Left ventricle myocardium inferior (tissue), 1 donor: ENCODE results near the gene FILIP1L. TPM values are rescaled to one million over a fixed set of nuclear protein-coding genes. Genes with fewer than 3 reads are reported as not detected.
A peak's percentile ranks its signal among the peaks of the same experiment; 100 is the strongest.

Experiments
- DNase-seq: peaks from one replicate; pipeline ENCODE4 v3.0.0-alpha.2; 2020
- H3K27ac ChIP-seq: fragments of 200-600 bp; replicated peaks from 2 replicates; pipeline ENCODE4 v1.8.0; 2021
- H3K27me3 ChIP-seq: fragments of 200-600 bp; 2 replicates; pipeline ENCODE4 v1.8.0; 2021; ENCODE audit warnings: low read depth
- H3K36me3 ChIP-seq: fragments of 200-600 bp; 2 replicates; pipeline ENCODE4 v1.8.0; 2021
- H3K4me1 ChIP-seq: fragments of 200-600 bp; 2 replicates; pipeline ENCODE4 v1.8.0; 2021
- H3K4me3 ChIP-seq: fragments of 200-600 bp; 2 replicates; pipeline ENCODE4 v1.8.0; 2021; ENCODE audit warnings: mild to moderate bottlenecking, moderate library complexity
- H3K9me3 ChIP-seq: fragments of 200-600 bp; replicated peaks from 2 replicates; pipeline ENCODE4 v1.8.0; 2021
- intact Hi-C: fragments of 100-400 bp; cut with micrococcal nuclease; formaldehyde crosslinking; loops from one replicate; pipeline ENCODE4 v1.11.0; 2022
- total RNA-seq: library from RNA; stranded (reverse); fragmentation: NEBNext Ultra II Directional; extraction: Animal tissue kit (Norgen Biotek cat#: 25700); gene quantifications from one replicate; pipeline ENCODE4 v1.2.1, GENCODE V29; 2021
- TF ChIP-seq, protein P1 (sequence below): fragments of 200-600 bp; IDR thresholded peaks from 2 replicates; pipeline ENCODE4 v1.8.0; 2021; ENCODE audit warnings: antibody characterized with exemption, mild to moderate bottlenecking, borderline replicate concordance
- donor health status: DM: no; HTN: yes; CAD: no; lungs with severe emphysema.

FILIP1L gene
- total RNA-seq, 1 donor from 2014 or later = 84.9 TPM

DNA sequence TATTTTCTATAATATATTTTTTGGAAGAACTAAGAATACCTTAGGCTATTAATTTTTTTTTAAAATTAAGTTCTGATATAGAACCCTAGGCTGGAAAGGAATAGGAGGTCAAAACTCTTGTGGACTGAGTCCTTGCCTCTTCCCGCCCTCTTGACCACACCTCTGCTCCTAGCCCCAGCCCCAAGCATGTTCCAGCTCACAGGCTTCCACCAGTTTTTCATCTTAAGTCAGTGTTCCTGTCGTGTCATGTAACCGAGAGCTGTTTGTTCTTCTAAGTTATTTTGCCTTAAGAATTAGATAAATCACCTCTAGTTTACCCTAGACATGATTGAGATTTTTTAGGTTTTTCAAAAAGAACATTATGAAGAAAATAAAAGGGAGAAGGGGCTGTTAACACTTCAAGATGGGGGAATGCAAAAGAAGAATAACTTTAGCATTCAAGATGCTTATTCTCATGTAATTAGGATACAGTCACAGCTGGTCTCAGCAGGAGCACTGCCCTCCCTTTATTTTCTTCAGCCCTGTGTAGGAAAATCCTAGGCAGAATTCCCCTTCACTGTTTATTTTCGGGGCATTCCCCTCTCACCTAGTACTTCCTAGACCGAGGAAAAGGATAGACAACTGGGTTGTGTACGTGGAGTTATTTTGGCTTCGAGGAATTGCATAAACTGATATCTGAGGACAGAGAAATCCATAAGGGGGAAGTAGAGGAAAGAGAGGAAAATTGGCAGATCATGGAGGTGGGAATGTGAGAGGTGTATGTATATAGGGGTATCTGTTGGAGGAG, 186.4 kb downstream of the FILIP1L start:
- no peak for DNase-seq
- H3K4me1 ChIP-seq = peaks cover 49% of the 10 kb centered on the region
- TF ChIP-seq, protein P1, sequence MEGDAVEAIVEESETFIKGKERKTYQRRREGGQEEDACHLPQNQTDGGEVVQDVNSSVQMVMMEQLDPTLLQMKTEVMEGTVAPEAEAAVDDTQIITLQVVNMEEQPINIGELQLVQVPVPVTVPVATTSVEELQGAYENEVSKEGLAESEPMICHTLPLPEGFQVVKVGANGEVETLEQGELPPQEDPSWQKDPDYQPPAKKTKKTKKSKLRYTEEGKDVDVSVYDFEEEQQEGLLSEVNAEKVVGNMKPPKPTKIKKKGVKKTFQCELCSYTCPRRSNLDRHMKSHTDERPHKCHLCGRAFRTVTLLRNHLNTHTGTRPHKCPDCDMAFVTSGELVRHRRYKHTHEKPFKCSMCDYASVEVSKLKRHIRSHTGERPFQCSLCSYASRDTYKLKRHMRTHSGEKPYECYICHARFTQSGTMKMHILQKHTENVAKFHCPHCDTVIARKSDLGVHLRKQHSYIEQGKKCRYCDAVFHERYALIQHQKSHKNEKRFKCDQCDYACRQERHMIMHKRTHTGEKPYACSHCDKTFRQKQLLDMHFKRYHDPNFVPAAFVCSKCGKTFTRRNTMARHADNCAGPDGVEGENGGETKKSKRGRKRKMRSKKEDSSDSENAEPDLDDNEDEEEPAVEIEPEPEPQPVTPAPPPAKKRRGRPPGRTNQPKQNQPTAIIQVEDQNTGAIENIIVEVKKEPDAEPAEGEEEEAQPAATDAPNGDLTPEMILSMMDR = no peak
- no peaks in the 10 kb centered on the region for H3K27me3 ChIP-seq
- no peaks in the 10 kb centered on the region for H3K36me3 ChIP-seq
- H3K27ac ChIP-seq = peak overlapping the region; percentile 61
- no peaks in the 10 kb centered on the region for H3K9me3 ChIP-seq
- intact Hi-C loops = loop anchor here (10.0 kb wide), 1 partner anchor 53 kb away; no protein-coding TSS in a partner anchor
- no peak overlapping the region for H3K4me3 ChIP-seq

DNA sequence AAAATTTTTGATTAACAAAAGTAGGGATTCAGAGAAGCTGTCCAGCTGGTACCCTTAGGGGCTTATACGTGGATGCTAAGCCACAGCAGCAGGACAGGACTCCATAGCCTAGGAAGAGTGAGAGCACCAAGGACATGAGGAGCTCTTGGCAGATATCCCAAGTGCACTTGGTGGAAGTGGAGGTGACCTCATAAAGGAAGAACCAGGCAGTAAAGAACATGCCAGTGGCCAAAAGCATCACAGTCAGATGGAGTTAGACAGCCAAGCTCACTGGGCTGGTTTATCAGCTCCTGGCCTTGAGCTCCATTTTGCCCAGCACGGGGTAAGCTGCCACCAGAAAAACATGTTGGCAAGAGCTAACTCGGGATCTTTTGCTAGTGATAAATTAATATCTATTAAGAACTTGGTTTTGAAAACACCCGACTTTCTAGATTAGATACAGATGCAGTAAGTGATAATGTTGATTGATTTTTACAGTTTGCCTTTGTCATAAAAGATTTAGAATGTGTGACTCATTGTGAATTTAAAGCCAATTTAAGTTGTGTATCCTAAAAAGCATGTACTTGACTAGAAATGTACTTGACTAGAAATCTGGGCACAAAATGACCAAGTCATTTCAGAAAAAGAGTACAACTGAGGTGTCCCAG, 188.6 kb downstream of the FILIP1L start:
- Histone ChIP-seq H3K27me3 (no peaks in the 10 kb centered on the region), H3K4me3 (no peak overlapping the region), H3K9me3 (no peaks in the 10 kb centered on the region), H3K4me1 (peaks cover 66% of the 10 kb centered on the region), H3K36me3 (no peaks in the 10 kb centered on the region), H3K27ac (peak overlapping the region; percentile 61)
- TF ChIP-seq, protein P1 = no peak
- intact Hi-C loops = loop anchor here (10.0 kb wide), 1 partner anchor 51 kb away; no protein-coding TSS in a partner anchor
- DNase-seq = peak; percentile 41

DNA sequence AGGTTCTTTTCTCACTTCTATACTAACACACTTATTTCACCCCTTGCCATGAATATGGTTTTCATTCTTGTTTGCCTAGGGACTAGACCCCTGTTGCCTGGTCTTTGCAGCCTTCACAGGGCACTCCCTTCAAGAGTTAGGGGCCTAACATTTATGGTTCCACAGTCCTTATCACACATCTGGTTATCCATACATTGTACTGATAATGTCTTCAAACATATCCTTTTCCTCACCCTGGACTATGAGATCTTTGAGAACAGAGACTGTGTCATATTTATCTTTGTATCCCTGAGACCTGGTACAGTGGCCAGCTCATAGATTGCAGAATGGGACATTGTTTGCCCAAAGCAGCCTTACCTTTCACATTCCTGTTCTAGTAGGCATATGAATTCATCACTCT, 190.4 kb downstream of the FILIP1L start:
- intact Hi-C loops = loop anchor here (10.0 kb wide), 1 partner anchor 49 kb away; no protein-coding TSS in a partner anchor
- no peak for DNase-seq
- Histone ChIP-seq H3K27ac (peak overlapping the region; percentile 88), H3K27me3 (no peaks in the 10 kb centered on the region), H3K4me1 (peaks cover 66% of the 10 kb centered on the region), H3K36me3 (no peaks in the 10 kb centered on the region), H3K4me3 (no peak overlapping the region), H3K9me3 (no peaks in the 10 kb centered on the region)
- TF ChIP-seq, protein P1 = no peak

DNA sequence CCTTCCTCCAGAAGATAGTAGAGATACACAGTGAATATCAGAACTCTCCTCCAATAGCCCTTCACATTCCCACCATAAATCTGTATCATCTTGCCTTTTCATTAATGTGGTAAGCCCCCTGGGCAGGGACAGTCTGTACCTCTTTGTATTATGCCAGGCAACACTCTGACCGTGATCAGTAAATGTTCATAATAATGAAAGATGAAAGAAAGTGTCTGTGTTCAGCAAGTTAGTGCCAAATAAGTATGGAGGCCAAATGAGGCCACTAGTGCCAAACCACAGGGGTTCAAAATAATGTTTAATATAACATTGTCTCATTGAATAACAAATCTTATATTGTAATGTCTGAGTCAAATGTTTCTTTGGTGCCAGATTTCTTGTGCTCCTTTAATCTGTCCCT, 192.3 kb downstream of the FILIP1L start:
- intact Hi-C loops = loop anchor here (10.0 kb wide), 1 partner anchor 47 kb away; no protein-coding TSS in a partner anchor
- peak overlapping the region; percentile 88 for H3K27ac ChIP-seq
- TF ChIP-seq, protein P1 = no peak
- H3K36me3 ChIP-seq = no peaks in the 10 kb centered on the region
- no peaks in the 10 kb centered on the region for H3K27me3 ChIP-seq
- H3K9me3 ChIP-seq = no peaks in the 10 kb centered on the region
- no peak for DNase-seq
- peaks cover 62% of the 10 kb centered on the region for H3K4me1 ChIP-seq
- H3K4me3 ChIP-seq = no peak overlapping the region

DNA sequence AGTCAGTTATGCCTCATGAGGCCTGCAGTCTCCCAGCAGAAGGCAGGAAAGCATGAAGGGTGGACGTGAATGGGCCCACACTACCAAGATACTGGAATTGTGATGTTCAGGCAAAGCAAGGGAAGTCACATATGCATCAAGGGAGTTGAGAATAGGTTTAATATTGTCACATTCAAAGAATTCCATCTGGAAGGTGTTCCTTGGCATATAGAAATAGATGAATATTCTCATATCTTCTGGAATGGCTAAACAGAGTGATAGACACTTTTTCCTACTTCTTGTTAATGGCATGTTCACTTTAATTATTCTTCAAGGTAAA, 193.0 kb downstream of the FILIP1L start:
- Histone ChIP-seq H3K9me3 (no peaks in the 10 kb centered on the region), H3K27me3 (no peaks in the 10 kb centered on the region), H3K36me3 (no peaks in the 10 kb centered on the region), H3K27ac (peak overlapping the region; percentile 88), H3K4me3 (no peak overlapping the region), H3K4me1 (peaks cover 62% of the 10 kb centered on the region)
- TF ChIP-seq, protein P1 = no peak
- intact Hi-C loops = loop anchor here (10.0 kb wide), 1 partner anchor 47 kb away; no protein-coding TSS in a partner anchor
- DNase-seq = no peak
